ENCODE measurements around the gene ASB6.
"Not testable (repeated sequence)": the region's sequence is repeated elsewhere in the genome, so short reads cannot be mapped to it uniquely, and the experiment has no call there.

The ASB6 gene

DNA sequence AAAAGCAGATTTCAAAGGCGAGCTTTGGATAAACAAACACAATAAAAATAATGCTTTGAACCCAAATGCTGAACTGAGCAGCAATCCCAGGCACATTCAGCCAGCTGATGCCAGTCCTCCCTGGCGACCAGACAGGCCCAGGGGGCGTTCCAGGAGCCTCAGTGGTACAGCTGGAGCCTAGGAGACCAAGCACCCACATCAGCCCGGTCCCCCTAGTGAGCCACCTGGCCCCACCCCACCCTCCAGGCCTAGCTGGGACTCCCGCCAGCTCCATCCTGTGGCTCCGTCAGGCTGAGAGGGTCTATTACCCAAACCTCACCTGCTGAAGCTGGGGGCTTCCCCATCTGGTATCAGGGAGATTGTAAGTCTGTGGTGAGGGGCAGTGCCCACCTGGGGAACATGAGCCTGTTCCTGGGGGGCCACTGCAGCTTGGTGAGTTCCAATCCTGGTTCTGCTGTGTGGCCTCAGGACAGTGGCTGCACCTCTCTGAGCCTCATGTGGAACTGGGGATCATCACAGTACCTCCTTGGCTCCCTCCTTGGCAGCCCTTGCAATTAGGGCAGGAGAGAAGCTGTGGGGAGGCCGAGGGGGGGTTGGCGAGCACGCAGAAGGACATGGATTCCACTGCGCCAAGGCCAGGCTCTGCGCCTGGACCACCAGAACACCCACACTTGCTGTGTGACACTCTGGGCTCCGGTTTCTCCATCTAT, 37.7 kb downstream of the ASB6 start:
- DNase-seq: no peak

DNA sequence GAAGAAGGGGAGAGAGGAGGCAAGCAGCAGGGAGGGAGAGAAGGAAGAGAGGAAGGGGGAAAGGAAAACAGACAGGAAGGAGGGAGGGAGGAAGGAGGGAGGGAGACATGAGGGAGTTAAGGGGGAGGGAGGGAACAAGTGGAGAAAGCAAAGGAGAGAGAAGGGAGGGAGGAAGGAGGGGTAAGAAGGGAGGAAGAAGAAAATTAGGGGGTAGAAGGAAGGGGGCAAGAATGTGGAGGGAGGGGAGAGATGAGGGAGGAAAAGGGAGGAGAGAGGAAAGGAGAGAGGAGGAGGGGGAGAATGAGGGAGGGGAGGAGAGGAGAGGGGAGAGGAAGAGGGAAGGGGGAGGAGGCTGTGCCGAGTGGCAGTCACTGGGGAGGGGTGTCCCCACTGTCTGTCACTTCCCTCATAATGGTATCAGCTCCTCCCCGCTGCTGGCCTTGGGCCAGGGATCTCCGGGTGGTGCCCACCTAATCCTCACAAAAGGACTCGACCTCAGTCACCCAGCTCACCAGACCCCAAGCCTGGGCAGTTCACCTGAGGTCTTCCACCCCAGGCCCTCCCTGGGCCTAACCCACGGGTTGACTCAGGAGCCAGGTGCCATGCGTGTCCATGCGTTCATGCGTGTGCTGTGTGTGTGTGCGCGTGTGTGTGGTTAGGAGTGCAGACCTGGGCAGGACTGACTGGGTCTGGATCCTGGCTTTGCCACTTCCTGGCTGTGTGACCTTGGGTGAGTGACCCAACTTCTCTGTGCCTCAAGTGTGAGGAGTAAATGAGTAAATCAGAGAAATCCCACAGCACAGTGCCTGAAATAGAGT, 39.1 kb downstream of the ASB6 start:
- no peak for DNase-seq

DNA sequence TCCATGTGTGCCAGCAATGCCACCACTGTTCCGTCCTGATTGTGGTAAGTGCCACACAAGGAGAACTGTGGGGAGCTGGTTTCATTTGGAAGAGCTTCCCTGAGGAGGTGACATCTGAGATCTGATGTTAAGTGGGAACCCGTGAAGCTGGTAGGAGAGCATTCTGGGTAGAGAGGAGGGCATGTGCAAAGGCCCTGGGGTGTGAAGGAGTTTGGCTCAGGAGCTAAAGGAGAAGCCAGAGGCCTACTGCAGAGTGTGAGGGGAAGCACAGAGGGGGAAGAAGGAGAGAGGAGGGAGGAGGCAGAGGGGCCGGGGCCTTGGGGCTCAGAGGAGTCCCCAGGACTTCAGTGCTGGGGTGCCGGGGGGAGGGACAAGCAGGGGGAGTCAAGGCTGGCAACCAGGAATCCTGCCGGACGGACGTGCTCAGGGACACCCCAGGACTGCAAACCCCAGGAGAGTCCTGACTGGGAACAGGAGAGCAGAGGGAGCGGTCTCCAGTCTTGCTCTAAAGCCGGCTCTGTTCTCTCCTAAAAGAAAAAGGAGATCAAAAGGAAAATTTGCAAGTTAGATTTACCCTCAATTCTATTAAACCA, 40.8 kb downstream of the ASB6 start:
- DNase-seq: no peak

DNA sequence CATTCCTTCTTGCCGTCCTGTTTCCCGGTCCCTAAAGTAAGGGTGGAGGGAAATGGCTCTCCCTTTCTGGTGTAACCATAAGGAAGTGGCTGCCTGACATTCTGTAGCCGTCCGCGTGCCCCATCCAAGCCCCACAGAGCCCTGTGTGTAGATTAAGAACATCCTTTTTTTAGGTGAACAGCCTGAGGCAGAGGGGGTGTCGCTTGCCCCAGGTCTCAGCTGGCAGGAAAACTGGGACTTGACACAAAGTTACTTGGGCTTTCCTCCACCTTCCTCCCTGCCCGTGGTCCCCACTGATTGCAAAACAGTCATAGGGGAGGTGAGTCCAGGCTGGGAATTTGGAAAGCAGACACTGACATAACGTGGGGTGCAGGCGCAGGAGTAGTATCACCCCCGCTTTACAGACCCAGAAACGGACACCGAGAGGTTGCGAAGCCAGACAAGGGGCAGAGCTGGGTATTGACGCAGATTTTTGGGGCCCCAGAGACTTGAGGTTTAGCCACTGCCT, 43.8 kb downstream of the ASB6 start:
- no peak for DNase-seq

DNA sequence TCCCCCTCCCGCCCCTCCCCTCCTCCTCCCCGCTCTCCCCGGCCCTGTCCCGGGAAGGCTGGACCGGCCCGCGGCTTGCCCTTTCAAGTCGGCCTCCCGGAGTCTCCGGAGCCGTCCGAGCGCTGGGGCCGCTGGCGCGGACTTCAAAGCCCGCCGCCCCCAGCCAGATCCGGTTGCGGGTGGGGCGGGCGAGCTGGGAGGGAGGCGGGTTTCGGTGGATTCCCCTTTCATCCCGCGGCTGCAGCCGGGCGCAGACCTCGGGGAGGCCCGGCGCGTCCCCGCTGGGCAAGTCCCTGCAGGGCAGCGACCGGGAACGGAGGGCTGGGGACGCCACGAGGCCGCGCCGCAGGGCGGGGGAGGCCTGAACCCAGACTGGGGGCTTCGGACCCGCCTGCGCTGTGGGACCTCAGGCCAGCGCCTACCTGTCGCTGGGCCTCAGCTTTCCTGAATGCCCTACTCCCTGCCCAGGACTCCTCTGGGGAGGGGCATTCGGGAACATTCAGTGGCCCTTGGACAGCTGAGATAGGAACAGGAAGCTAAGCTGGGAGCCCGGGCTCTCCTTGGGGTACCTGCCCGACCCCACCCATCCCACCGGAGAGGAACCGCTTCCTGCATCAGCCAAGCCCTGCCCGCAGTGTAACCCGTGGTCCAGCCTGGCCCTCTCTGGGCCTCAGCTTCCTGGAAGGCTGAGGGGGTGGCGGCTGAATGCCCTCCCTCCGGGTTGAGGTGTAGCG, 44.4 kb downstream of the ASB6 start:
- no peak for DNase-seq

DNA sequence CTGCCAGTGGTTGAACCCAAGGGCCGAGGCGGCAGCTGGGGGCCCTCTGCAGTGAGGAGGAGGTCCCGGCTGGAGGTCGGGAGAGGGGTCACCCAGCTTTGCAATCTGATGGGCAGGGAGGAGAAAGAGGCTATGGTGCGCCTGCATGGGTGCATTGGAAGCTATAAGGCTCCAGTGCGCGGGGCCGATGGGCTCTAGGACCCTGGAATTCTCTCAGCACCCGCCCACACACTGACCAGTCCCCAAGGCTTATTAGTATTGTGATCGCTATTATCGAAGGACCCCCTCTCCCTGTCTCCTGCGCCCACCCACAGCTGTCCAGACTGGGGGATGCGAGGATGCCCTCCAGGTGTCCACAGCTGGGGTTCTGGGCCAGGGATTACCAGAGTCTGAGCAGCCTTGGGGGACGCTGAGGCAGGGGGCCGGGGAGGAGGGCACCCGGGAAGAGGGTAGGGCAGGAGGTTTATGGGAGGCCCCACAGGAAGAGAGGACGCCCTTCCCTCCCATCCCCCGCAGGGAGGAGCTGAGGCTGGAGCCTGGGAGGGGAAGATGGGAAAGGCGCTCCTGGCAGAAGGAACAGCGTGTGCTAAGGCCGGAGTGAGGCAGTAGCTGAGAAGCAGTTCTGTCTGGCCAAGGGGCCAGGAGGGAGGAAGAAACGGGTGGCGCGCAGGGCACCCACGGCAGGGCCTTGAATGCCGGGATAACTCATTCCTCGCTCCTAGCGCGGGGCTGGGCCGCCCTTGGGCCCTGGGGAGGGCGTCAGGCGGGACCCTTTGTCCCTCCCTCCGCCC, 45.2 kb downstream of the ASB6 start:
- no peak for DNase-seq

DNA sequence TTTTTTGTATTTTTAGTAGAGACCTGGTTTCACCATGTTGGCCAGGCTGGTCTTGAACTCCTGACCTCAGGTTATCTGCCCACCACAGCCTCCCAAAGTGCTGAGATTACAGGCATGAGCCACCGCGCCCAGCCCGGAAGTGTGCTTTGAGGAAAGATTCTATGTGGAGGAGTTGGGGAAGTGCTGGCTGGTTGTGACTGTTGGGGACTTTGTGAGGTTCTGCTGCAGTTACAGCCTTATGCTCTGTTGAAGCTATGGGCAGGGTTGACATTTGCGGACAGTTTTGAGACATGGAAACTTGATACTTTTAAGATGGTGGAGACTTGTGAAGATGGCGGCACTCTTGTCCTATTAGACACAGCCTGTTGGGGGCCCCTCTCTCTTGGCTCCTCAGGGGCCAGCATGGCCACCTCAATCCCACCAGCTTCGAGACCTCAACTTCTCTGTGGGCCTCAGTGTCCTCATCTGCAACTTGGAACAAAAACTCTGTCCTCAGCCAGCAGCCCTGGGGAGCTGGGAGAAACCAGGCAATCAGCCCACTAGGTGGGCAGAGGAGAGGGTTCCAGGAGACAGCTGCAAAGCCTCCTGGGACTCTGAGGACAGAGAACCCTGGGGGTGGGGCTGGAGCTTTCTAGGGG, 45.9 kb downstream of the ASB6 start:
- no peak for DNase-seq

DNA sequence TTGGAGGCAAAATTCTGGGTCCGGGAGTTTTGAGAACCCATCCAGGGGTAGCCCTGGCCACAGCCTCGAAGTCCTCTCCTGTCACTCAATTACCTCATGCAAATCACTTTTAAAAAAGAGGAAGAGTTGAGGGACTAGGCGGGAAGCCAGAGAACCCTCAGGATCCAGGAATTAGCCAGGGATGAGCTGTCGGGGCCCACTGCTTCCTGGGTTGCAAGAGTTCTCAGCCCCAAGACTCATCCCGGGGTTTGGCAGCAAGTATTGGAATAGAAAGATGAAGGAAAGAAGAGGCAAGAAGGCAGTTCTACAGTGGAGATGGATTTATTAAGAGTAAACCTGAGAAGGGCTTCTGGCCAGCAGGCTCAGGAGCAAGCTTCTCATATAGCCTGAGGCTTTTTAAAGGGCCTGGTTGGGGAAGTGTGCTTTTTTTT, 46.6 kb downstream of the ASB6 start:
- no peak for DNase-seq

DNA sequence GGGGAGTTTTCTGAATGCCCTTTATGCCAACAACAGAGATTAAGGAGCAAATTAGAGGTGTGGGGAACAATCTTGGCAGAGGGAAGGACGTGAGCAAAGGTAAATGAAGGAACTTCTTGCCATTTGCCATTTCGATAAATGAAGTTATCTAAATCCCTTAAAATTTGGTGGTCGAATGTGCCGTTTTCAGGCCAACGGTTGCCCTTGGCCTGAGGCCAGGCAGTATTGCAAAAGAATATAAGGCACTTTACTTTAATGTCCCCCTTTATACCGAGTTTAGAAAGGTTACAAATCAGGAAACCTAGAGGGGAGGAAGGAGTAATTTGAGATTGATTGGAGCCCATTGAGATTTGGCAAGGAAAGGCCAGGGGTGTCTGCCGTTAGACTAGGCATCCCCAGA, 47.3 kb downstream of the ASB6 start:
- no peak for DNase-seq

DNA sequence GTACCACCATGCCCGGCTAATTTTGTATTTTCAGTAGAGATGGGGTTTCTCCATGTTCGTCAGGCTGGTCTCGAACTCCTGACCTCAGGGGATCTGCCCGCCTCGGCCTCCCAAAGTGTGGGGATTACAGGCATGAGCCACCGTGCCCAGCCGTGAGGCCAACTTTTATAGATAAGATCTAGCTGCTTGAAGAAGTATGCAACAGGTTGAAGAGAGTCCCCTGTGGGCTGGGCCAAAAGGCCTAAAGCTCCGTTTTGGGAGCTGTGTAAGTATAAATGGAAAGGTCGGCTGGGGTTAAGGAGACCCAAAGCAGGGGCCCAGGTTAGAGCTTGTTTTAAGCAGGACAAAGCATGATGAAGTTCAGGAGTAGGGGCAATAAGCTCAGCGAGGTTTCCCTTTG, 49.2 kb downstream of the ASB6 start:
- DNase-seq: not testable (repeated sequence)

DNA sequence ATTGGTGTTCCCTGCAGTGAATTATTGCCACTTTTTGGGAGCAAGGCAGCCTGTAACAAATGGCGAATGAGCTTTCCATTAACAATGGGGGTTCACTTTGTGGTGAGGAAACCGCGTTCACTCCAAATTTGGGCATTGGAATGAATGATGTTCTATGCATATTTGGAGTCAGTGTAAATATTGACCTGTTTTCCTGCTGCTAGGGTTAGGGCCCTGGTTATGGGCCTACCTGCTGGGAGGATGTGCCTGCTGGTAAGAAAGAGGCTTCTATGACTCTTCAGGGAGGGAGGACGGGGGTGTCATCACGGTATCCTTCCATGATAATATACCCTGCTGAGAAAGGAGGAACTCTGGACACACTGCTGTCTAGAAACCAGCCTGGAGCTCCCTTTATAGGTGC, 50.0 kb downstream of the ASB6 start:
- no peak for DNase-seq

DNA sequence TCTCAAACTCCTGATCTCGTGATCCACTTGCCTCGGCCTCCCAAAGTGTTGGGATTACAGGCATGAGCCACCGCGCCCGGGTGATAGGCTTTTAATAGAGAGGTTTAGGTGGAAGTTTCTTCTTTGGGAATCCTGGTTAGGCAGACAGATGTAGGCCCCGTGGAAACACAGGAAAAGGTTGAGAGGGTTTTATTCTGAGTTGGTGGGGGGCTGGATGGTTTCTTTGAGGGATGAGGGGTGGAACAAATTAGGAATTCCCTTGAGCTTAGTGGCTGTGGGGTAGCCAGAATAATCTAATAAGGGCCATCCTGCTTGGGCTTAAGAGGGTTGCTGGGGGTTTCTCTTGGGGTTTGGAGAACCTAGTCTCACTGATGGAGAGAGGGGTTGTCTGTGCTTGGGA, 51.5 kb downstream of the ASB6 start:
- DNase-seq: no peak

DNA sequence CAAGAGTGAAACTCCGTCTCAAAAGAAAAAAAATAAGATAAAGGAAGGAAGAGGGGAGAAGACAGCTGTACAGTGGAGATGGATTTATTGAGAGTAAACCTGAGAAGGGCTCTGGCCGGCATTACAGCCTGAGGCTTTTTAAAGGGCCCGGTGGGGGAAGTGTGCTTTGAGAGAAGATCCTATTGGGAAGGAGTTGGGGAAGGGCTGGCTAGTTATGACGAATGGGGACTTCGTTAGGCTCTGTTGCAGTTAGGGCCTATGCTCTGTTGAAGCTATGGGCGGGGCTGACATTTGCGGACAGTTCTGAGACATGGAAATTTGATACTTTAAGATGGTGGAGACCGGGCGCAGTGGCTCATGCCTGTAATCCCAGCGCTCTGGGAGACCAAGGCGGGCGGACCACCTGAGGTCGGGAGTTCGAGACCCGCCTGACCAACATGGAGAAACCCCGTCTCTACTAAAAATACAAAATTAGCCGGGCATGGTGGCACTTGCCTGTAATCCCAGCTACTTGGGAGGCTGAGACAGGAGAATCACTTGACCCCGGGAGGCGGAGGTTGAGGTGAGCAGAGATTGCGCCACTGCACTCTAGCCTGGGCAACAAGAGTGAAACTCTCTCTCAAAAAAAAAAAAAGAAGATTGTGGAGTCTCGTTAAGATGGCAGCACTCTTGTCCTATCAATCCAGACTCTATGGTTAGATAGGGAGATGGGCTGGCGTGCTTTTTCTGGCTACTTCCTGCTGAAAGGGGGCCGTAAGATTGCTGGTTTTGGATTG, 54.3 kb downstream of the ASB6 start:
- DNase-seq: no peak

DNA sequence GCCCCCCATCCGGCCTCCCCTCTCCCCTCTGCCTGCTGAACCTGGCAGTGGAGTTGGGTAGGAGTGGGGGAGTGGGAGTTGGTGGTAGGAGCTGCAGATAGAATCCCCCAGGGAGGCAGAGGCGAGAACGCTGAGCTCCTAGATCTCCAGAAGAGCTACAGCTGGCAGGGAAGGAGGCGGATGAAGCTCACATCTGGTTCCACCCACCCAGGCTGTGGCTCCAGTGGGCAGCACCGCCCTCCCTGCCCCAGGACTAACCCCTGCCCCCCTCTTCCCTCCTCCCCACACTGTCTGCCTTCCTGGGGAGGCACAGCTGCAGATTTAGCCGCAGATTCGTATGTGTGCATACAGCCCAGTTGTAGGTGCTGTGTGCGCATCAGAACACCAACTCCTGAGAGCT, 55.3 kb downstream of the ASB6 start:
- DNase-seq: no peak

DNA sequence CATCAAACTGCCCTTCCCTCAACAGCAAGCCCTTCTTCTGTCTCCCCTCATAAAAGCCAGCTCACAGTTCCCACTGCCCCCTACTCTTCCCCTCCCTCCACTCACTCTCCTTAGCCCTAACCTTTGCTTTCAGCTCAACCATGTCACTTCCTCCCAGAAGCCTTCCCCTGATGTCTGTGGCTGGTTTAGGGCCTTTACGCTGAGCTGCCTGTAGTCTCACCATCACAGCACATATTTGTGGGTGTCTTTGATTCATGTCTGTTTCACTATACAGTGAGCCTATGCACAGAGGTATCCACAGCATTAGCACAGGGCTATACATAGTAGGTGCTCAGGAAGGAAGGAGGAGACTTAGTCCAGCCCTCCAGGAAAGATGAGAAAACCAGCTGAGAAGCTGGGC, 55.7 kb downstream of the ASB6 start:
- DNase-seq: no peak

DNA sequence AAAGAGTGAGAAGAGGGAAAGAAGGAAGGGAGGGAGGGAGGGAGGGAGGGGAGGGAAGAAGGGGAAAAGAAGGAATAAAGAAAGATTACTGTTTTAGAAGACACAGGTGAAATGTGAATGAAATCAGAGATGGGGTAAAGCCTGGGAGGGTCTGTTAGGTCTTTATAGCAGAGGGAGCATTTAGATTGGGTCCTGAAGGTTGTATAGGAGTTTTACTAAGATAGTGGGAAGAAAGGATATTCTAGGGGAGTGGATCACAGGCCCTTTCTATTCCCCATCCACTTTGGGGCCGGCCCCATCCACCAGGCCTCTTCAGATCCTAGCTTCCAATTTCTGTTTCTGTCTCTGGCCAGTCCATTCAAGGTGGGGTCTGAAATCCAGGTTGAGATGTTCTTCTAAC, 56.6 kb downstream of the ASB6 start:
- no peak for DNase-seq
